G401.6 (cell line): ENCODE data around the gene NCBP2L.

Experiments used
- FAIRE-seq: peaks from 2 replicates; lab custom pipeline; 2012; peaks lifted over from hg19 to GRCh38; lab: Jason Lieb, UNC

NCBP2L gene

DNA sequence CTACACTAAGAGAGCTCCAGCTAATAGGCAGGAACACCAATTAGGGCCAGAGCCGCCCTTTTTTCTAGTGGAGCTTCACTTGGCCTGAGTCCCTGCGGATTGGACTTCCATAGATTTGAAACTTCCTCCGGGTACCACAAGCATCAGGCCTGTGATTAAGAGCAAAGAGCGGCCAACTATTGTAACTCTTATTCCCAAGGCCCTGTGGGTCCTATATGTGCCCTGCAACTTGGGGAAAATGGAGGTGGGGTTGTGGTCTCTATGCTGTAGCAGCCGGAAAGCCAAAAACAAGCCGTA lies at the start of gene NCBP2L:
TSS of gene NCBP2L (plus strand) at position 198 of the 297 bp plus-strand sequence. CDS start 16,488 bp downstream, outside the sequence.
- no peak for FAIRE-seq

DNA sequence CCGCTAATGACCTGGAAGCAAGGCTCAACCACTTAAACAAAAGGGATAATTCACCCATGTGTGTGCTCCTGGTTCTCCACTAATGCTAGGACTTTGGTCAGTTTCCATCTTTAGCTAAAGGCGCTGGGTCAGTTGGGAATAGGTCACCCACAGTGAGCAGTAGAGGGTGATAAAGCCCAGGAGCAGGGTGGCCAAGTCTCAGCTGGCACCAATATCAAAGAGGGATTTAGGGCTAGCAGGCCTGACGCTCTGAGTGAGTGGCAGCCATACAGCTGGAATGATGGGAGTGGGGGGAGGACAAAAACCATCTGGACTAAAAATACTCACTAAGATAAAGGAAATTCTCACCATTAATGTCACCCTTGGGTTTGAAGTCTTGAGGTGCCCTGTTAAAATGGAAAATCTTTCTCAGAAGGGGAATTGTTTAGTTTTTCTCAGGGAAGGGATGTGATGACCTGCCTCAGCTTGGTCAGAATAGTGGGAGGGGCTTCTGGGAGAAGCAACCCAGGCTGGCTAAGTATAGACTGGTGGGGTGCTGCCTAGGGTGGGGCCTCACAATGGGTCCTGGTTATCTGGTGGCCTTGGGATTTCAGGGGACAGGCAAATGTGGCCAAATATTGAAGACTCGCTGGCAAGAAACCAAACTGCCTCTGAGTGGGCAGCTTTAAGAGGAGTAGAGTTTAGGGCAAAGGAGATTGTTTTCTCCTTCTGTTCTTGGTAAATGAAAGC lies 49.0 kb upstream of the NCBP2L start:
- FAIRE-seq, result no peak

DNA sequence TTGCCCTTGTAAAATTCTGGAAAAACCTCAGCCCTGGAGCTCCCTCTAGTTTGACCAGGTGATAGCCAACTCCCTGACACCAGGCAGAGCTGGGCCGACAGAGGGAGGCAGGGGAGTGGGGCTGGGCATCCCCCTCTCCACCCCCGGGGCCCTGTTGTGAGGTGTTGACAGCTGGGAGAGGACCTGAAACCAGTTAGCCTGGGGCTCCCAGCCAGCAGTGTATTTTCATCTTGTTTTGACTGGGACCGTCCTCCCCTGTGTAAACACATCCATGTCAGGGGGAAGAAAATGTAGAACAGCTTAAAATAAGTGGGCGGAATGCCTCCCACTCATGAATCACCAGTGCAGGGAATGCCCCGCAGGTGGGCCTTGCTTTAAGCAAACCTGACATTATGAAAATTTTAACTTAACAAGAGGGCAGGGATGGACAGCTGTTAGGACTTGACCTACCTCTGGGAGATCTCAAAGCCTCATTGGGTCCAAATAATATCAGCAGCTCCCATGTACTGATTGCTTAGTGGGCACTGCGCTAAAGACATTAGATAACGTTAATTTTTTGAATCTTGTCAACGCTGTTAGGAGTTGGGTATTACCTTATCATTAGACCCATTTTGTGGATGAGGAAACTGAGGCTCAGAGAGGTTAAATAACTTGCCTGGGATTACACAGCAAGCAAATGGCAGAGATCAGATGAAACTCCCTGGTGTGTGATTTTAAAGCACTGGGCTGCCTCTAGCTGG lies 47.8 kb upstream of the NCBP2L start:
- no peak for FAIRE-seq

DNA sequence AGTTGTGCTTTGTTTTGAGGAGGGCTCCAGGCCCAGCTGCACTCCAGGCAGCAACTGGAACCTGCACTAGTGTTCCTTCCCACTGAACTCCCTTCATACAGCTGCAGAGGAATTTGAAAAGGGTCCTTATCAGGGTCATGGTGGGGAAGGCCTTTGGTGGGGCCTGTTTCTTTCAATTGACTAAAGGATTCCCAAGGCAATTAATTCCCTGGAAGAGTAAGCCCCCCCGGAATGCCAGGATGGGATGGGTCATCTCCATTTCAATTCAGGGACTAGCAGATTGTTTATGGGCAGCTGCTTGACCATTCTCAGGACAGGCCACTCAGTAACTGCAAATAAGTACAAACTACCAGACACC lies 47.3 kb upstream of the NCBP2L start:
- FAIRE-seq, result no peak

DNA sequence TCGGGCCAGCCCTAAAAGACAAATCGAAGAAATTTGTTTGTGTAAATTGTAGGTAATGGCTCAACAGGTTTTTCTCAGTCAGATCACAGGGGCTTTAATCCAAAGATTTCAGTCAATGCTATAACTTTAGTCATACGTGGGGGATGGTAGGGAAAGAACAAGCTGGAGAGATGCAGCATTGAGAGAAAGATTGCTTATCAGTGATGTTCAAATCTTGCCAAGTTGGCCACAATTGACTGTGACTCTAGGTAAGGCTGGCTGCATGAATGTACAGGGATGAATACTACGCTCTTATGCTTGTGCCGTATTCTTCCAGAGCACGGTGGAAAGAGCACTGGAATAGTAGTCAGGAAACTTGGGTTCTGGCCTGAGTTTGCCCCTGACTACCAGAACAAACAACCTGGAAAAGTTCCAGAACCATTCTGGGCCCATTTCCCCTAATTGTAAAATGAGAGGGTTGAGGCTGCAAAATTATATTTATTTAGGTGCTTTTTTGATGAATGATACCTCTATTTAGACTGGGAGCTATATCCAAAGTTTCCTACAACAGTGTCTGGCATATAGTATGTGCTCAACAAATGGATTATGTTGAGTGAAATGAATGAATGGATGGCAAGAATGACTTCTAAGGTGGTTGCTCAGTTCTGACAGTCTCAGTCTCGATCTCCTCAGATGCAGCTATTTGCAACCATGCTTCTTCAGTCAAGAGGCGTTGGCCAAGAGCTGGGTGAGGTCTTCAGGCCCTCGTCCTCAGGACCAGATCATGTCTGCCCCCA lies 46.4 kb upstream of the NCBP2L start:
- FAIRE-seq, result no peak

DNA sequence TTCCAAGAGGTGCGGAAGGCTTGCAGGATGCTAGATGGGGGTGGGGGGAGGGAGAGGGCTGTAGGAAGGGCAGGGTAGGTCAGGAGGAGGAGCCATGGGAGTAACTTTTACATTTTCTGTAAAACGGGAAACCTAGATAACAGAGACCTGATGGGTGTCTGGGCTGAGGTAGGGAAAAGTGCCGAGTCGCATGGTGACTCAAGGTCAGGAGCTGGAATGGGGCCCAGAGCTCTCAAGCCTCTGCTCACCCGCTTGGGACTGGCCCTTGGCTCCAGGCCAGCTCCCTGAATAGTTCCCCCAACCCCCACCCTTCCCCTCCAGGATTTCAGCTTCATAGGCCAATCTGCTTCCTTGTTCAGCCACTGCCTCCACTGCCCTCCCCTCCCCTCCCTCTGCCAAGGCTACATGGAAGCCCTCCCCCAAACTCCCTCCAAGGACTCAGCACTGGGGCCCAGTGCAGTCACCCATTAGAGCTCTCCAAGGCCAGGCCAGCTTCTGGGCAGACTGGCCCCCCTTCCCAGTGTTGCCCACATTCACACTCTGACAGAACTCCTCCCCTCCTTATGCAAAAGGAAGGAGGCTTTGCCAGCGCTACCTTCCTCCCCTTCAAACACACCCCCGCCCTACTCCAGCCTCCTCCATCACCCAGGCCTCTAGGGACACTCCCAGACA lies 45.6 kb upstream of the NCBP2L start:
- no peak for FAIRE-seq

DNA sequence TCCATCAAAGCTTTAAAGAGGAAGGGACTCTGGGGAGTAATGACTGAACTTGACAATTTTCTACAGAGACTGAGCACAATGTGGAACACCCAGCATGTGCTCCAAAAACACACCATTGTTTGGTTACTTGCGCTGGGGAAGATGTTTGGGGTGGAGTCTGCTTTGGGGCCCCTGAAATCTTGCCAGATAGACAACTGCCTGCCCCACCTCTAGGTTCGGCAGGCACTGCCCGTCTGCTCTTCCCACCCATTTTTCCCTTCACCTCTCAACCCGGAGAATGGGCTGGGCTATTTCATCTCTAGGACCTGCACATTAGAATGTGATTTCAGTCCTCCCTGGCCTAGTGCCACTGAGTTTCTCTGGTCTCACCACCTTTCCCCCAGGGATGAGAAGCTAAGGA lies 43.8 kb upstream of the NCBP2L start:
- FAIRE-seq, result no peak

DNA sequence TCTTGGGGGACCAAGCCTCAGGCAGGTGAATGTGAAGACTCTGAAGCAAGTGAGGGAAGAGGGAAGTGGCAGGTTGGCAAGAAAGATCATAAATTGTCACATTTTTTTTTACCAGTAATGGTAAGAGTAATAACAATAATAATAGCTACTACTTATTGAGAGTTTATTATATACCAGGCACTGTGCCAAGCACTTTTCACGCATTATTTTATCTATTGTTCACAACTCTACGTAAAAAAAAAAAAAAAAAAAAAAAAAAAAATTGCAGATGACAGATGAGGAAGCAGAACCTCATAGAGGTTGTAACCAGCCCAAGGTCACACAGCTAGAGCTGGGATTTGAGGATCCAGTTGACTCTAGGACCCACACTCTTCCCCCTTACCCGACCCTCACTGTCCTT lies 42.9 kb upstream of the NCBP2L start:
- no peak for FAIRE-seq

DNA sequence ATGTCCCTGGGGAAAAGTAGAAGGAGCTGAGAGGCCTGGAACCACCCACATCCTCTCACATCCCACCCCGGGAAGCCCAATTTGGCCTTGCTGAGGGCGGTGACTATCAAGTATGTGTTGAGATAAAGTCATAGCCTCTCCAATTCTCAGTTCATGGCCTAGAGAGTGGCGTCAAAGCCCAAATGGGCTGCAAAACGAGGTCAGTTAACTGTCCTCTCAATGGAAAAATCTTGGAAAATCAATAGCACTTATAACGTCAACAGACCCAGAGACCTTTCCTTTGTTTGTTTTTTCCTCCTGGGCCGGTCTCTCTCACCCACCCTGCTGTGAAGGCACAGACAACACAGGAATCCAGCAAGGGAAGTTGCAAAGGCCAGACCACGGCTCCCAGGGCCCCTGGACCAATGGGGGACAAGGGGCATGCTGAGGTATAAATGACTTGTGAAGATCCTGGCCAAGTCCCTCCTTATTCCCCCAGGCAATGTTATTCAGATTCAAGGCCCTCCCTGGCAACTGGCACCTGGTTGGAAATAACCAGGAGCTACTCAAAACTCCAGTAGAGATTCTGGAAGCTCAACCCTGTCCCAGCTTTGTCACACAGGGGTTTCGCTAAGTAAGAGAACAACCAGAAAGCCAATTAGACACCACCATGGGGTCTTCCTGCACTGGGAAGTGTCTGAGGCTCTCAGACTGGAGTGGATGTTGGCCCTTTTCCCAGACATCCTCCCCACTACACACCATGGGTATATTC lies 40.6 kb upstream of the NCBP2L start:
- FAIRE-seq, result no peak

DNA sequence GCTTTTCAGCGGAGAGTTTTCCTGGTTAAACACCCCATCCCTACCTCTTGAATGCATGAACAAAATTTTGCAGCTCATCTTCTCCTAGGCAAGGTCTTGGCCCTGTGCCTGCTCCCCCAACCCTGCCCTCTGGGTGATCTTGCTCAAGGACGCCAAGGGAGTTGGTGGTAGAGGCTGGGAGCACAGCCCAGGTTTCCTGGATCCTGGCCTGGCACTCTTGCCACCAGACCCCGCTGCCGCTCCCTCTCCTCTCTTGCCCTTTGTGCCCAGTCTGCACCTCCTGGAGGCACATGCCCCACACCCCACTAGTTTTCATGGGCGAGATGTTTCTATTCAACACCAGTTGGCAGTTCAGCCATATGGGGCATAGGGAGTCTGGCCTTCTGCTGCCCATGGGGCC lies 39.3 kb upstream of the NCBP2L start:
- no peak for FAIRE-seq

DNA sequence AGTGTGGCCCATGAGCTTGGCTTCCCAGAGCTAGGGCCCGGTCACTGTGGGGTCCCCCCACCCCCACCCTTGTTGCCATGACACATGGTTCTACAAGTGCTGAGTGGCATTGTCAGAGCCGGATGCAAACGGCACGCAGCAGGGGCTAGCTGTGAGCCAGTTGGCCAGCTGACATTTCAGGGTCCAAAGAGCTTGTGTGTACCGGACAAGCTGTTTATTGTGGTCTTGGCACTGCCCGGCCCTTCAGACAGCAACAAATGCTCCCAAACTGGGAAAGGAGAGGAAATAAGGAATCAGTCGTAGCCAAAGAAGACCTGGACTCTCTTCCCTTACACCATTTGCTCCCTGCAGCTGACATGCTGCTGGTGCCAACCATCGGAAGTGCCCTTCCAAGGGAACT lies 38.8 kb upstream of the NCBP2L start:
- FAIRE-seq, result no peak

DNA sequence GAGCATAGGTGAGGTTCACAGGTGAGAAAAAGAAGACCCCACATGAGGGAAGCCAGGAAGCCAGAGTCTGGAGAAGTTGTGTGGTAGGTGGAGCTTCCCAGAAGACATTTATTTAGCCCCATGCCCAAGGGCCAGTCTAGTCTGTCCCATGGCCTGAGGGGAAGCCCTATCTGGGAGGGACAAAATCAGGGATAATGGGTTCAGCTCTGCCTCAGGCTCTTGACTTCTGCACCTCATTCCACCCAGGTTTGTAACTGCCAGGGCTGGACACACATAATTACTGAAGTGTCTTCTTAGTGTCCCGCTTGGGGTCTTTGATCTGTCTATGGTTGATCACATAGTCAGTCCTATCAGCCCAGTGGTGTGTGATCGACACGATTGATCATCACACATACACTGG lies 38.0 kb upstream of the NCBP2L start:
- no peak for FAIRE-seq

DNA sequence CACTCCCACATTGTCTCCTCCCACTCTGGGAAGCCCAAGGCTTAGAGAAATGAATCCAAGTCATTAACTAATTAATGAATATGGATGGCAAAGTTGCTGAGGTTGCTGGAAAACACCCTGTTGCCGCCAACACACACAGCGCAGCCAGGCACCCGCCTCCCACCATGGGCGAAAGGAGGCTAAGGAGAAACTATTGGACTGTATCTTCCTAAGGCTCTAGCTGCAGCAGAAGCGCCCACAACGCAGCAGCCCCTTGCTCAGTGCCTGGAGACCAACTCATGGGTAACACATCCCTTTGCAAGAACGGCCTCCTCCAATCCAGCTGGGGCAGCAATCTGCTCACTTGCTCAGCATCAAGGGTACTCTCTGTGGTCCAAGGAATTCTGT lies 36.1 kb upstream of the NCBP2L start:
- no peak for FAIRE-seq

DNA sequence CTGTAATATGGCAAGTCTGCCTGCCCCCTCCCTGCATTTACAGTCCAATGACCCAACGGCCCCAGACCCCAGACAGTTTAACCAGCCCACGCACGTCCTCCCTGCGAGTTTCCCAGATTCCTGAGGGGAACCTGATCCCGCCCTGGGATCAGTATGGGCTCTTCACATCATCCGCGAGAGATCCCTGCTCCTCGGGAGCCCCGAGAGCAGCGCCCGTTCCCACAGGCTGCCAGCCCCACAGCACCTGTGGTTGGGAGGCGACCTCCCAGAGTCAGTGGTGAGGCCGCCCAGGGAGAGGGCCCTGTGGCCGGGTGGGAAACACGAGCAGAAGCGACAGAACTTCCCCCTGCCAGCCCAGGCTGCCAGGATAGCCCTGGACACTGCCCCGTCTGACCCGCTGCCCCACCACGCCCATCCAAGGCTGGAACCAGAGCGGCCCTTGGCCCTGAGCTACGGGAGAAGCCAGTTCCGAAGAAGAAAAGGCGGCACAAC lies 34.8 kb upstream of the NCBP2L start:
- FAIRE-seq, result no peak

DNA sequence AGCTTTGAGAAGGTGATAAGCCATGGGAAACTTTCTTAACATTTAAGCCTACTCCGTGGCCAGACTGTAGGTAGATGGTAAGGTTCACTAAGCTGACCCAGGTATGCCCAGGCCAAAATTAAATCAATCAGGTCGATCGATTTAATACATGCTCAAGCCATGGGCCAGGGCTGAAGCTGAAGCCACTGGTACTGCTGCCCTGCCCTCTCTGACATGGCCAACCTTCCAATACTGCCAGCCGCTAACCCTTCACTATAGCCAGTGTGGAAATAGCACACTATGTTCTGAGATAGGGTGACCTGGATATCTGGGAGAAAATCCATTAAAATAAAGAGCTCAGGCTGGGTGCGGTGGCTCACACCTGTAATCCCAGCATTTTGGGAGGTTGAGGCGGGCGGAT lies 33.5 kb upstream of the NCBP2L start:
- no peak for FAIRE-seq

DNA sequence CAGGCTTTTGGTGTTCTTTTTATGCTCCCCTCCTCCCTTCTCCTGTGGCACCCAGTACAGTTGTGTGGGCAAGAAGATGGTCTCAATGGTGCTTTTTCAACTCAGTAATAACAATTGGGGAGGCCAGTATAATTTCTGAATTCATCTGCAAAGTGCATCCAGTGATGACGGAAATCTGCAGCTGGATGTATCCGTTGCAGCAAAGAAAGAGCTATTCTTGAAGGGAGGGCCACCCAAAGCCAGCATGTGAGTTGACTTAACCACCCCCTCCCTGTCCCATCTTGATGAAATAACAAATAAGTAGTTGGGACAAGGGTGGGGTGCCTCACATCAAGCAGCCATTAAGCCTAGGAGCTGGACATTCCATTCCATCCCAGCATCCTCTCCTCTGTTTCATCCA lies 32.7 kb upstream of the NCBP2L start:
- FAIRE-seq, result no peak

DNA sequence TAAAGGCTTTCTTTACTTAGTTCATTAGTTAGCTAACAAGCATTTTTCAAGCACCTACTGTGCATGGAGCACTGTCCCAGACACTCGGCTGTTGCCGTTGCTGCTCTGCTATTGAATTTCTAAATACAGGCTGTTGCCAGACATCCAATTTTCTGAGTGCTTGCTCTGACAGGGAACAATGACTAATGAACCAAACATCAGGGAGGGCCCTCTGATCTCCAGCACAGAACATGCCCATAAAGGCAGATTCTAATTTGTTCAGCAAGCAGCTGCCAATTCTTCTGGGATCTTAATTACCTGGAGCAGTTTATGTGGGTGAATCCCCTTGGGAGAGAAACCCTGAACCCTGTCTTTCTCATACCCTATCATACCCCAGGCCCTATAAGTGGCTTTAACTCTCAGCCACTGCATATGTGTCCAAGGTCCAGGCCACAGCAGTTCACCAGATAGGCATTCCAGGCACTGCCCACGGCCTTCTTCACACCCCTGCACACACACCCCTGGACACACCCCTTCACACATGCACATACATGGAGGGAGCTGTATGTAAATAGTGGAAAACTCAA lies 29.9 kb upstream of the NCBP2L start:
- FAIRE-seq, result no peak

DNA sequence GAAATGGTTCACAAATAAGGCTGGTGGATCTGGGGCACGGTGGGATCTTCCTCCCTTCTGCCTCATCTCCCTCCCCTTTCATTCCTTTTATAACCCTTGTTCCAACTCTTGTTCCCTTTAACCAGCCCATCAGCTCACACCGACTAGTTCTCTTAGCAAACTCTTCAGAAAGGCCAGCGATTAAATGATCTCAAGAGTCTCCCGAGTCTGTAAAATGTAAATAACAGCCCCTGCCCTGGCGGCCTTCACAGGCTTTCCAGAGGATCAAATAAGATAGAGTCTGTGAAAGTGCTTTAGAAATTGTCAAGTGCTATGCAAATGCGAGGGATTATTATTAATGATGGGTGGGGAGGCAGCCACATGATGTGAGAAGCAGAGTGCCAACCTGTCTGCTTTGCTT lies 29.0 kb upstream of the NCBP2L start:
- no peak for FAIRE-seq

DNA sequence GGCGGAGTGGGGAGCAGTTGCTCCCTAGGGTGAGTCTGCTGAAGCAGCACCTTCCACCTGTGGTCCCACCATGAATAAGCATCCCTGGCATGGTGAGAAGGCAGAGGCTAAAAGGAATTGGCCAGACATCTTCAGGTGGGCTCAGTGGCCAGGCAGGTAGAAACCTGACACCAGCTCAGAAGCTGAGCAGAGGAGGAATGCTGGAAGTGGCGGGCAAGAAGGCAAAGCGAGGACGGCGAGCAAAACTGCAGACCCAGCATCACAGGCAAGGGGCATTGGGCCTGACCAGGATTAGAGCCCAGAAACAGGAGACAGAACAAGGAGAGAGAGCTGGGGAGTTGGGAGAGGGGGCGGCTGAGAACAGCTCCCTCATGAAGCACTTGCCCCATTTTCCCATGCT lies 27.3 kb upstream of the NCBP2L start:
- FAIRE-seq, result no peak

DNA sequence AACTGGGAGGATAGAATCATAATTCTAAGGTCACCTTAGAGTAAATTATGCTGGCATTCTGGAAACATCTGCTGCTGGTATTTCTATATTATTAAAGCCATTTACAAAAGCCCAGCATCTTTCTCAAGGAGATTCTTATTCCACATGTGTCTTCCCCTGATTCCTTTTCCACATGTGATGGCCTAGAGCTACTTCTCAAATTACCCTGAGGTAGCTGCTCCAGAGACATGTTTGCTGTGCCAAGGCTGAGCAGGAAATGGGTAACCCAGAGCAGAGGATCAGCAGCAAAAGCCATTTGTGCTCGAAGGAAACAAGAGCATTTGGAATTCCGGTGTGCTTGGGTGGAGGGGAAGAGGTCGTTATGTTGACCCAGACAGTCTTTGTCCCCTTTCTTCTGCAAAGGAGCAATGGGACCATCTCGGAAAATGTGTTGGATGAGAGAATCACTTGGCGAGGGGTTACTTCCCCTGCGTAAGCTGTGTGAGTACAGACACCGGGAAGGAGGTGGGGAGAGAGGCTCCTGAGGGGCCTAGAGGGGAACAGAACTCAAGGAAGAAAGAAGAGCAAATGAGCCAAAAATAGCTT lies 26.6 kb upstream of the NCBP2L start:
- FAIRE-seq, result no peak

DNA sequence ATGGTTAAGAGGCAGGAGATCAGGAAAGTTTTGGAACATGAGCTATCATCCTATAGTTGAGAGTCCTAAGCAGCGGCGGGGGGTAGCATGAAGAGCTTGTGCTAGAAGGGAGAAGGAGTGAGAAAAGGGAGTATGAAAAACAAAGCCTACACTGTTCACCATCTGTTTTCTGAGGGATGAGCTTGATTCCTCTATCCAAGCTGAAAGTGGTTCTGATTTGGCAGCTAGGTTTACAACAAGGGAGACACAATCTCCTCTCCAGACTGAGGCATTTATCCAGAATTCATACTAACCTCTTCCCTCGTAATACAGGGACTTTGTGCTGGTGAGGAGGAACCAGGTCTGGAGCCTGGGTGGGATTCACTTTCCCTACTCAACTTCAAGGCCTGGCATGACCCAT lies 25.5 kb upstream of the NCBP2L start:
- no peak for FAIRE-seq
